ENCODE results near the gene ABHD12.
"Not testable (repeated sequence)": the region's sequence is repeated elsewhere in the genome, so short reads cannot be mapped to it uniquely, and the experiment has no call there.

The ABHD12 gene

DNA sequence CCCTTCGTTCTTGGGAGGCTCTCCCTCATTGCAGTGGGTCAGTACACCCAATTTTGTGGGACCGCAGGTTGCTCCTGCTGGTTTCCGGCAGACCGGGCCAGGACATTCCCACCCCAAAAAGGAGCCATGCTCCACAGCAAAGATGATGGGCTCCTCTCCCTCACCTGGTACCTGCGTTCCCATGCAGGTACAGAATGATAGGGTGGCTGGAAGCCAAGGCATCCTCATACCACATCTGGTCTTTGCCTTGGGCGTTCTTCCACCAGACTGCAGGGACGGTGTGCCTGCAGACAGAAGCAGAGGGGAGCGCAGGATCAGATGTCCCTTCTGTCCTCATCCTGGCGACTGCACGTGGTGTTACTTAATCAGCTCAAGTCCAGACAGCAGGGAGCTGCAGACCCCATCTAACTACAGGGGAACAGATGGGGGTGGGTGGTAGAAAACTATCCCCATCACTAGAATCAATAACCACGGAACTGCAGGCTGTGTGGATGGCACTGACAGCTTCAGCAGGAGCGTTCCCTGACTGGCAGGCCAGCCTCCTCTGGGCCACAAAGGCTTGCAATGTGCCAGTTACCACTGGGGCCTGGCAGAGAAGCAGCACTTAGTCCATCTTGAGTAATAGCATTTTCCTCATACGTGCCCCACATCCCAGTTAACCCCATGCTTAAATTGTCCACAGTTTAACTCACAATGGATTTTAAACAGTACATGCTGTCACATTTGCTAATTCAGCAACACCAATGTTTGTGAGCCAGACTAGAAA lies 70.4 kb downstream of the ABHD12 start:
- DNase-seq, result no peak

DNA sequence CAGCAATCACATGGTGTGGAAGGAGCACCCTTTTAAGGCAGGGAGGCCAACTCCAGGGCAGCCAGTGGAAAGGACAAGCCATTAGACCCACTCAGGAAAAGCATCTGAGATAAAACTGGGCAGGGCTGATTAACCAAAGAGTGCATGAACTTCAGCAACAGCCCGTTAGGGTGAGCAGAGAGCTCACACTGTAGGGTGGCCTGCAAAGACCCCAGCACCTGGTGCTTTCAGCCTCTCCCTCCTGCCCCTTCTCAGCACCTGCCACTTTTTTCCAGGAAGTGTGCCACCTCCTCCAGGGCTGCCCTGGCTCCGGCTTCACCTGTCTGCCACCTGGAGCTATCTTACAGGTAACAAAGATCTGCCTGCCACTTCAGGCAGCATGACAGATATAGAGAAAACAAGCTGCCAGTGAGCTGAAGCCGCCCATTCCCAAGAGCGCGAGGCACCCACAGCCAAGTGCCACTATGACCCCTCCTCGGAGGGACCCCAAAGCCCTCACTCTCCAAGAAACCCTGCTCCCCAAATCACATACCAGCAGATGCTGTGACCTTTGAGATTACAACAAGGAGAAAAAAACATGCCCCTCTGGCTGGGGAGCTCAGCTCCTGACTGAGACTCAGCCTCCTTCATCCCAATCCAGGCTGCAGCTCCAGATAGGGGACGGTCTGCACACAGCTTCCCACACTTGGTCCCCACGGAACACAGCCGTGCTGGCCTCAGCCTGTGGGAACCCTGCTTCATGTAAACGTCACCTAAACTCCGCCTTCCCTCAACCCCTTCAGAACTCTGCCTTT lies 71.2 kb downstream of the ABHD12 start:
- DNase-seq, result no peak

GRCh38 chr20:25318471-25319240 lies 72.0 kb downstream of the ABHD12 start:
- no peak for DNase-seq

- no peak for DNase-seq
Observed at GRCh38 chr20:25317351-25318075, 73.1 kb downstream of the ABHD12 start.

DNA sequence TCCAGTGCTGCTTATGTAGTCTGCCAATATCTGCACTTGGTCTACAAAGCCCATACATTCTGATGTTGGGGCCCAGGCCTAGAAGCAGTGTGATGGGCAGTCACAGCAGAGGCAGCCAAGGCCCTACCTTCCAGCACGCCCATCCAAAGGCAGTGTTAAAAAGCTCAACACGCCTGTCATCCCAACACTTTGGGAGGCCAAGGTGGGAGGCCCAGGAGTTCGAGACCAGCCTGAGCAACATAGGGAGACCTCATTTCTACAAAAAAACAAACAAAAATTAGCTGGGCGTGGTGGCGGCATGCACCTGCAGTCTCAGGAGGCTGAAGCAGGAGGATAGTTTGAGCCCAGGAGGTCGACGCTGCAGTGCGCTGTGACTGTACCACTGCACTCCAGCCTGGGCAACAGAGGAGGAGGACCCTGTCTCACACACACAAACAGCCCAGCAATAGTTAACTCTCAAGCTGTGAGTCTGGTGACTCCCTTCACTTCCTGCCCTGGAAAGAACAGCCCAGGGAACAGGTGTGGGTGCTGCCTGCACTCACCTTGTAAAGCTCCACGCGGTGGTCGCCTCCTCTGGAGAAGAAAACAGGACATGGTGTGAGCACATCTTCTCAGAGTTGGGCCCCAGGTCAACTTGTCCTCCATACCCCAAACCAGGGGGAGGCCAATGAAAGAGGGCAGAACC lies 74.0 kb downstream of the ABHD12 start:
- no peak for DNase-seq

DNA sequence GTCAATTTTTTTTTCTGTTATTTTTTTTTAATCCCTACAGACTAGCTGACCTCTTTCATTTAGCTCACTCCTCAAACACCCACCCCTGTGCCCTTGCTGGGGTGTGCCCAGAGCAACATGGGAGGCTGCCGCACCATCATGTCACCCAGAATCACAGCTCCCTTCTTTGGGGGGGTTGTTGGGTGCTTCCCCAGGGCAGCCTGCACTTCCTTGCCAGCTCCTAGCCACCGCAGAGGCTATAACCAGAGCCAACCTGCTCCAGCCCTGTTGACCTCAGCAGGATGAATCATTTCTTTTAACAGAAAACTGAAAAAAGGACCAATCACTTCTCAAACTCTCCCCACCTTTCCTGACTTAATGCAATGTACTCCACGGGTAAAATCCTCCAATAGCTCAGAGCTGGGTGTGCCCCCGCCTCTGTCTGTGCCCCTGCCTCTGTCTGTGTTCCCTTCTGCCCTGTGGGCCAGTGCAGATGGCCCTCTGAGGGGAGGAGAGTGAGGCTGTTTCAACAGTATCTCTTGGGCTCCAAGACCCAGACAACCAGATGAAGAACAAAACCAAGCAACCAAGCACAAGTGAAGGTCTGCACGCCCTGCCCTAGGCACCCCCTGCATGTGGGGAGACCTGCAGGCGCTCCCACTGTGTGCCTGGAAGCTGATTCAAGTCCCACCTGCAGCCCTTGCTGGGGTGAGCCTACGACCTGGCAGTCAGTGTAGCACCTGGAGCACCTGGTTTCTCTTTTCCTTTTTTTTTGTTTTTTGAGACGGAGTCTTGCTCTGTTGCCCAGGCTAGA lies 75.0 kb downstream of the ABHD12 start:
- DNase-seq, result no peak

GRCh38 chr20:25314497-25315417 lies 75.9 kb downstream of the ABHD12 start:
- DNase-seq, result no peak

DNA sequence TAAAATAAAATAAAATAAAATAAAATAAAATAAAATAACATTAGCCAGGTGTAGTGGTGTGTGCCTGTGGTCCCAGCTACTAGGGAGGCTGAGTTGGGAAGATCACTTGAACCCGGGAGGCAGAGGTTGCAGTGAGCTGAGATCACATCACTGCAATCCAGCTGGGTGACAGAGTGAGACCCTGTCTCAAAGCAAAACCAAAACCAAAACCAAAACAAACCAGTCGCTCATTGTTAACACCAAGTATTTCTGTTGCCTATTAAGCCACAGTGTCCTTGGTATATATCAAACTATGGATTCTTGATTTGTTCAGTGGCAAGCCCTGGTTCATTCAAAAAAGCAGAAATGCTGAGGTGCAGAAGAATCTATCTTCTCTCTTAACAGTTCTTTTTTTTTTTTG lies 77.0 kb downstream of the ABHD12 start:
- DNase-seq, result no peak

DNA sequence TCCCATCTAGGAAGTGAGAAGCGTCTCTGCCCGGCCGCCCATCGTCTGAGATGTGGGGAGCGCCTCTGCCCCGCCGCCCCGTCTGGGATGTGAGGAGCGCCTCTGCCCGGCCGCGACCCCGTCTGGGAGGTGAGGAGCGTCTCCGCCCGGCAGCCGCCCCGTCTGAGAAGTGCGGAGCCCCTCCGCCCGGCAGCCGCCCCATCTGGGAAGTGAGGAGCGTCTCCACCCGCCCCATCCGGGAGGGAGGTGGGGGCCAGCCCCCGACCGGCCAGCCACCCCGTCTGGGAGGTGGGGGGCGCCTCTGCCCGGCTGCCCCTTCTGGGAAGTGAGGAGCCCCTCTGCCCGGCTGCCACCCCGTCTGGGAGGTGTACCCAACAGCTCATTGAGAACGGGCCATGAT lies 77.9 kb downstream of the ABHD12 start:
- DNase-seq, result not testable (repeated sequence)

- no peak for DNase-seq
Observed at GRCh38 chr20:25310921-25311728, 79.5 kb downstream of the ABHD12 start.

DNA sequence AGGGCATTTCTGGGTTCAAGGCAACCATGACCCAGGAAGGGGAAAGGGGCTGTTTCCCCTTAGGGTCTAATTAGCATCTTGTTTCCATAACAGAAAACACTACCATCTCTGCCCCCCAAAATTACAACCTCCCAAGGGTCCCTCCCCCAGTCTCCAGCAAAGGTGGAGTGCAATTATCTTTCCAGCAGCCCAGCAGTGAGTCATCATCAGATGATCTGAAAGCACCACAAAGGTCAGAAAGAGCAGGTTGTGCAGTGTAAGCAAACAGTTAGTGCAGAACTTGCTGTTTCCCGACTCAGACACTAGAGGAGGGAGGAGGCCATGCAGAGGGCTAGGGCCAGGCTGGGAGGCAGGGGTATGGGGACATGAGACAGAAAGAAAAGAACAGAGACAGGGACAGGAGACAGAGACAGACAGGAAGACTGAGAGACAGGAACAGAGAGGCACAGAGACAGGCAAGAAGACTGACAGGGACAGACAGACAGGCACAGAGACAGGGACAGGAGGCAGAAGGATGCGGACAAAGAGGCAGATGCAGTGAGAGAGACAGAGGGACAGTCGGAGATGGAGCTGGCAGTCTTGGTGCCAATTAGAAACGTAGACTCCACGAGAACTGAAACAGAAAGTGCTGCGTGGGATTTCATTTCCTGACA lies 80.2 kb downstream of the ABHD12 start:
- DNase-seq, result peak; percentile 20

- DNase-seq, result no peak
Observed at GRCh38 chr20:25309395-25310267, 81.0 kb downstream of the ABHD12 start.

GRCh38 chr20:25308671-25309394 lies 81.8 kb downstream of the ABHD12 start:
- DNase-seq, result no peak

GRCh38 chr20:25308083-25308491 lies 82.5 kb downstream of the ABHD12 start:
- no peak for DNase-seq

GRCh38 chr20:25306991-25307903 lies 83.4 kb downstream of the ABHD12 start:
- no peak for DNase-seq

- DNase-seq, result no peak
Observed at GRCh38 chr20:25304025-25304549, 86.5 kb downstream of the ABHD12 start.
